HG02623 (cell line): ENCODE measurements around the gene CRACDL.

Source experiments
- ATAC-seq: cut with Tn5 transposase; IDR thresholded peaks from one replicate; pipeline ENCODE4 v1.9.1; 2021; ENCODE audit warnings: moderate library complexity; ENCODE audit not compliant: unreplicated experiment

Gene CRACDL

GRCh38 chr2:98866033-98866432 is 70.0 kb downstream of the CRACDL start:
- no peak for ATAC-seq

- ATAC-seq: no peak
Measured at GRCh38 chr2:98861601-98862000, 74.4 kb downstream of the CRACDL start.

DNA sequence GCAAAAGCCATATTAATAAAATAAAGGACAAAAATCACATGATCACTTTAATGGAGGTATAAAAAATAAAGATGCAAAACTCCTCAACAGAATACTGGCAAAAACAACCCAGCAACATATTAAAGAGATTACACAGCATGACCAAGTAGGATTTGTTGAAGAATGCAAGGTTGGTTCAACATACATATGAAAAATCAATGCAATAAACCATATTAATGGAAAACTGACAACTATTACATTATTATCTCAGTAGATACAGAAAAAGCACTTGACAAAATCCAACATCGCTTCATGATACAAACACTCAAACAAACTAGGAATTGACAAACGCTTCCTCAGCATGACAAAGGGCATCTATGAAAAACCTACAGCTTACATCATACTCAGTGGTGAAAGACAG is 76.7 kb downstream of the CRACDL start:
- no peak for ATAC-seq

DNA sequence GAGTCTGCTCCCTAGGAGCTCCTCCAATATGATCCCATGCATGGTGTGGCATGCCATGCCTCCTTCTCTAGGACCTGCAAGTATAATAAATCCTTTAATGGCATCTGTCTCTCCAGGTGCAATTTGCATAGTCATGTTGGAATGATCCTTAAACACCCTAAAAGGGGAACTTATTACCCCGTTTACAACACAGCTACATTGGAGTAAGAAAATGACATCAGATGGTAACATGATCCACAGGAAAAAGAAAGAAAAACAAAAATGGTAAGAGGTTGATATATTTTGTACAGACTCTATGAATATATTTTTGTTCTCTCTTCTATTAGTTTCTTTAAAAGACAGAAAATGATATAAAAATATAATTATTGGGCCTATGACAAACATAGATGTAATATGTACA is 79.0 kb downstream of the CRACDL start:
- ATAC-seq: no peak

- ATAC-seq: no peak
Measured at GRCh38 chr2:98854682-98855081, 81.3 kb downstream of the CRACDL start.

DNA sequence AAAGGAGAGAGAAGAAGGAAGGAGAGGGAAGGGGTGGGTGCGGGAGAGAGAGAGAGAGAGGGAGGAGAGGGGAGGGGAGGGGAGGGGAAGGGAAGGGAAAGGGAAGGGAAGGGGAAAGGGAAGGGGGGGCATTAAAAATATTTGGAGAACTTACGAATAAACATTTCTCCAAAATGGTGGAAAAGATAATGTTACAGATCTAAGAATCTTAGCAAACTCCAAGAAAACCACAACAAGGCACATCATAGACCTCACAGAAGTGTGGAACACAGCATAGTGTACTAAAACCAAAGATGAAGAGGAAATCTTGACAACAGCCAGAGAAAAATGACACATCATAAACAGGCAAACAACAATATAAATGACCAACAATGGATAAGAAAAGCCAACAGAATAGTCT is 83.1 kb downstream of the CRACDL start:
- no peak for ATAC-seq

- ATAC-seq: no peak
Measured at GRCh38 chr2:98850074-98850473, 86.0 kb downstream of the CRACDL start.

DNA sequence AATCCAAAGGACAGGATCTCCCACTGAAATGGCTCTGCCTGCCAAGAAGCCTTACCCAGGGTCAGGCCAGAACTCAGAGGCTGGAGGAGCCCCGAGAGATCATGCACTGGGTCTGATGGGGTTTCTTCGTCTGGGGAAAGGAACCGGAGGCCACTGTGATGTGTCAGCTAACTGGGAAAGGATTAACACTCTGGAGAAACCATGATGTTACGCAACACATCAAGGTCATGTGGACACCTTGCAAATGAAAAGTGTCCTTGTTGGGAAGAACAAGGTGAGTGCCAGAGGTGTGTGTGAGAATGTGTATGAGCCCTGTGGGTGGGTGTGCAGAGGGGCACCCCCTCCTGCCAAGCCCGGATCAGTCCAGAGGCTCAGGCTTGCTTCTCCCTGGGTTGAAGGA is 86.9 kb downstream of the CRACDL start:
- no peak for ATAC-seq

- no peak for ATAC-seq
Measured at GRCh38 chr2:98847853-98848252, 88.2 kb downstream of the CRACDL start.

DNA sequence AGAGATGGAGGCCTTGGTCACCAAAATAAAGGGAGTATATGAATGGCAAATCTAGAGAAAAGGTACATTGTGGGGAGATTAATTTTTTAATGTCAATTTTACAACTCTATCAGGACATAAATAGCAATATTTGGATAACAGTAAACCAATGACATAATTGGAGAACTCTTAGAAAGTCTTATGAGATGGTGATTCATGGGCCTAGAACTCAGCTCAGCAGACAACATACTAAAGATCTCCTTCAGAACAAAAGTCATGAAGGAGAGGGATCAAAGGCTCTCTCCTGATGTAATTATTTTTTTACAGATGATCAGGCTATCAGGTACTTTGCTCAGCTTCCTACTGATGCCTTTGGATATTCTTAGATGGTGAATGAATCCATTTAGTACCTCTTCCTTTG is 90.0 kb downstream of the CRACDL start:
- no peak for ATAC-seq

DNA sequence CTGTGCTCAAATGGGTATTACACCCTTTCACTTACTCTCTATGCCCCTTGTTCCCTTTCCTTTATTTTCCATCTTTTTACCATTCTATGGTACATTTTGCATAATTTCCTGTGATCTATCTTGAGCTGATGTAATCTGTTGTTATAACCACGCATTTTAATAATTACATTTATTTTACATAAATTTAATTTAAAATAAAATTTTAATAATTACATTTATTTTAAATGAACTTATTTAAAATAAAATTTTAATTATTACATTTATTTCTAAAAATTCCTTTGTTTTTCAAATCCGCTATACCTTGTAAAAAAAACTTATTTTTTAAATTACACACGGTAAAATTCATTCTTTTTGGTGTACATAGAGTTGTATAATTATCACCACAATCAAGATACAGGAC is 93.9 kb downstream of the CRACDL start:
- no peak for ATAC-seq

DNA sequence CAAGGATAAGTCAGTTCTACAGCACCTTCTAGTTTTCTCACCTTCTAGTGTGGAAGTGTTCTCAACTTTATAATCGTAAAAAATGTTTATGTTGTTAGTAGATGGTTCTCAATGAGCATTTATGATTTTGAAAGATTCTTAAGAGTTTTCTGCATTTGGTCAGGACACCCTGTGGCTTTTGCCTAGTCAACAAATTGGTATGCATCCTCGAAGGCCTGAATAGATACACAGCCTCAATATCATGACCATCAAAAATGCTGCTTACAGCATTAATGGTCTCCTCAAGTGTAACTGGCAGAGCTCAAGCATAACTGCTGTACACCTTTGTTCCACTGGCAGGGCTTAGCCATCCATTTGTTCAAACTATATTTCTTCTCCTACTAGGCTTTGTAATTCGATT is 96.7 kb downstream of the CRACDL start:
- ATAC-seq: no peak

GRCh38 chr2:98835831-98836385 is 100.1 kb downstream of the CRACDL start:
- ATAC-seq: no peak

GRCh38 chr2:98833917-98834263 is 102.1 kb downstream of the CRACDL start:
- no peak for ATAC-seq

DNA sequence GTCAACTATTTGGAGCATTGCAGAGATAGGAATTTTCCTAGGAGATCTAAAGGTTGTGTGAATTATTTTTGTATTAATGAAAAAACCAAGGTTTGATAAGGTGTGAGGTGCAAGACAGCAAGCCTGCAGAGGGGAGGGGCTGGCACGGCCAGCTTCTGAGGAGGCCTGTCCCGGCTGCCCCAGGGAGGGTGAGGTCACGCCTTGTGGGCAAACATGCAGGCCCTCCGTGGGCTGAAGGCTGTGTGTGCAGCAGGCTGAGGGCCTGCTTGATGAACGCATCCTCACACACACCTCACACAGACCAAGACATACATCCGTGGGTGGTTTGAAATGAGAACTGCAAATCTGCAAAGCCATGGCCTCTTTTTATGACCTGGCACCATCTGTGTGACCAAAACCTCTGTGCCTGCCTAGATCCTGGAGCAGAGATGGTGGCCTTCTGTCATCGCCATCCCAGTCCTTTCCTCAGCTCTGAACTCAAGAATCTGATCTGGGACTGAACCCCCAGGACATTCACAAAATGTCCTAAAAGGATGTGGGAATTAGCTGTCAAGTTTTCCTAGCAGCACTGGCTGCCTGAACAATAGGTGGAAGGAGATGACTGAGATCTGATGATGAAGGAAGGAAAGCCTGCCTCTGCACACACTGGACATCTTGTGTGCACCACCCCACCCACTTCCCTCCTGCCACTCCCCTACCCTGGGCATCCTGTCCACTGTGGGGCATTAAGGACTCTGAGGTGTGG is 102.7 kb downstream of the CRACDL start:
- ATAC-seq: no peak

GRCh38 chr2:98832172-98832571 is 103.9 kb downstream of the CRACDL start:
- ATAC-seq: no peak

DNA sequence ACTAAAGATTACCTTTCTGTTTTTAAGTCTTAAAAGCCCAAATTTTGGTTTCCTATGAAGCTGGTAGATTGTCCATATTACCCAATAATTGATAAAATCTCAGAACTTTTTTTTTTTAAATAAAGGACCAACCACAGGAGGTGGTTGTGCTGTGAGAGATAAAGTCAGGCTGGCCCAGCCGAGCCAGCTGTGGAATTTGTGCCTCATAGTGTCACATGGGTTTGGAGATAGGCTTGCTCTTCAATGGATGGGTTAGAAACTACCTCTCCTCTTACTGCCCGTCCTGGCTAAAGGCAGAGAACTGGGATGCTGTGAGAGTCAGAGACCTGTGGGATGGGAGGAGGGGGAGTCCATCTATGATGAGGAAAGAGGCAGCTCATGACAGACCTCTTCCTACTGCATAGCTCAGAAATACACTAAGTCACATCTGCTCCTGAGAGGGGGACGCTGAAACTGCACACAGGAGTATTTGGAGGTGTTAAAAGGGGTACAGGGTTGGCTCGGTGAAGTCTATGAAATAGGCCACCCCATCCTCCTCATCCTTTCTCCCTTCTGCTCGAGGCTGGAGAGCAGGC is 105.4 kb downstream of the CRACDL start:
- ATAC-seq: no peak

DNA sequence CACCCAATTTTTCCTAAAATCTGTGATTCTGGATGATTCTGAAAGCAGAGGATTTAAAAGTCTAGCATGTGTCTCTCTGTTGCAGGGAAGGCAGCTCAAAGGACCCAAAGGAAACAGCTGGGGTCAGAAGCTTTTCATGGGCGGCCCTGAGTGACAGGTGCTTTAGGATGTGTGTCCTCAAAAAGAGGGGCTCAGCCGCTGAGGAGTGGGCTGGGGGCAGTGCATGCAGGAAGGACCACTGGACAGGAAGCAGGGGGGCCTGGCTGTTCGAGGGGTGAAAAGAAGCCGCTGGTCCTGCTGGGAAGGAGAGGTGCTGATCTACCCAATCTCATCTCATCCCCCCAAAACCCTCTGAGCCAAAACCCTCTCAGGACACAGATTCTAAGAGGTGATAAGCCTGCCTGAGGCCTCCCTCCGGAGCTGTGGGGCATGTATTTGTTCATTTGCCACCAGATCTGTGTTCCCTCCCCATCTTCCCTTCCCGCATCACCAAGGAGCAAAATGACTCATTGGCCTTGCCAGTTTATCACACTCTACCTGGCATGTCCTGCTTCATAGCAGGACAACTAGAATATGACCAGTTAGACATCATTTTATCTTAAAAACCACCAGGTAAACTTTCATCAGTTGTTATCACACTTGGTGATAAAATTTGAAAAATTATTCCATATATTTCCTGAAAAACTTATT is 106.3 kb downstream of the CRACDL start:
- ATAC-seq: no peak

GRCh38 chr2:98828793-98829371 is 107.1 kb downstream of the CRACDL start:
- no peak for ATAC-seq

DNA sequence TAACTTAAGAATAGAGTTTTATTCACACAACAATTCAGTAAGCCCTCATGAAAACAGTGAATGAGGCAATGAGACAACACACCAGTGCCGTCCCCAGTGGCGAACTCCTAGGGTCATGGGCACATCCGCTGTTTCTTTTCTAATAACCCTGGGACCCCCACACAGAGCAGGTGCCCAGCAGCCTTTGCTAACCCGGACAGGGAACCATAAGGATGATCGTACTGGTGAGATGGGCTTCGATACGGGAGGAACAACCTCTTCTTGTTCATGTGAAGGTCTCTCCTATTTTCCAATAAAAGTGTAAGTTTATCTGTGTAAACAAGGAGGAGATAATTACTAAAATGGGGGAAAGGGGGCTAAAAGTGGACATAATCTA is 107.7 kb downstream of the CRACDL start:
- ATAC-seq: no peak

DNA sequence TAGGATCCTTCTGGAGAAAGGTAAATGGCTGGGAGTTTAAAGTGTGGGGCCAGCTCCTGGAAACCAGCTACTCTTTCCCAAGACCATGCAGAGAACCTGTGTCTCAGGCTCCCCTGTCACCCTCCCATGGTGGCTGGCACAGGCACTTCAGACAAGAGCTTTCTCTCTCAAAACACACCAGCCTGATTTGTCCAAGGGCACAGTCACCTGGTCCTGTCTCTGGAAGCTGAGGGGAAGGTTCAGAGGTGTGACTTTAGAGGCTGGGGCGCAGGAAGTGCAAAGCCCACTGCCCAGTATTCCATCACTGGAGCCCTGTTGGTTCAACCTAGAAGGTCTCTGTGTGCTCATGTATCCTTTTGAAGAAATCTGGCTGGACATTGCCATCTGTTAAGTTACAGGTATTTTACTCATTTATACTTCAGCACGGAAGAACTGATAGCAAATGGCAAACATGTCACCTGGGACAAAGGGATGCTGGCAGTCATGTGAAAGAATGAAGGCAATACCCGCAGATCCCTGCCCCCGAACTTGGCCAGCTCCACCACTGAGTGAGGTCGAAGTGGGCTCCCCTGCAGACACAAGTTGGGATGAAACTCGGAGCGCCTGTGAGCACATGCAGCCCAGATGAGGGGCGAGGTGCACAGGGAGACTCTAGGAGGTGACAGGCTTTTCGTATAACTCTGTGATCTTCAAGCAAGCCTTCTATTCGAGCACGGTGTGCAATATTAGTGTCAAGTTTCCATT is 108.2 kb downstream of the CRACDL start:
- no peak for ATAC-seq
